HUES64 (cell line): ENCODE results near the gene C16orf96.
A peak's percentile ranks its signal among the peaks of the same experiment; 100 is the strongest.

Experiments
- H3K27ac ChIP-seq: 2 replicates; pipeline ENCODE4 v1.7.0; 2013; ENCODE audit warnings: low read depth, low read length, inconsistent platforms
- H3K27me3 ChIP-seq: 2 replicates; pipeline ENCODE4 v1.6.1; 2013; ENCODE audit warnings: mild to moderate bottlenecking, low read length; ENCODE audit not compliant: insufficient read depth
- H3K36me3 ChIP-seq: 2 replicates; pipeline ENCODE4 v1.6.1; 2013; ENCODE audit warnings: mild to moderate bottlenecking, low read length; ENCODE audit not compliant: insufficient read depth
- H3K4me1 ChIP-seq: 2 replicates; pipeline ENCODE4 v1.6.1; 2013; ENCODE audit warnings: mild to moderate bottlenecking, low read length, moderate library complexity; ENCODE audit not compliant: insufficient read depth
- H3K4me3 ChIP-seq: 2 replicates; pipeline ENCODE4 v1.5.1; 2013; ENCODE audit warnings: mild to moderate bottlenecking, low read length, moderate library complexity
- H3K9ac ChIP-seq: 2 replicates; pipeline ENCODE4 v1.6.1; 2013; ENCODE audit warnings: mild to moderate bottlenecking, low read depth, low read length
- H3K9me3 ChIP-seq: 2 replicates; pipeline ENCODE4 v1.6.1; 2013; ENCODE audit warnings: low read depth, low read length; ENCODE audit not compliant: insufficient read depth
- WGBS: fragments of 150-250, 120-280 bp; methylation state at CpG from one replicate; pipeline ENCODE4 v1.1.7; 2013; ENCODE audit warnings: missing lambda C conversion rate; 5-methylcytosine and 5-hydroxymethylcytosine counted together

C16orf96 gene

GRCh38 chr16:4538350-4539235 is 17.5 kb upstream of the C16orf96 start, which contains the start of gene CDIP1:
Gene CDIP1 (minus strand): TSS chr16:4538773. CDS start chr16:4514130, 24,643 bp downstream.
- Histone ChIP-seq H3K4me3 (peak within 1 kb of the TSS; percentile 90), H3K27ac (peak within 1 kb of the TSS; percentile 89), H3K9me3 (peaks cover 14% of the 10 kb centered on the region; the same call in 1 of the 2 replicates), H3K4me1 (peaks cover 9% of the 10 kb centered on the region; the same call in 1 of the 2 replicates), H3K36me3 (no peaks in the 10 kb centered on the region), H3K27me3 (peaks cover 16% of the 10 kb centered on the region), H3K9ac (peak within 1 kb of the TSS; percentile 79)
- 4% methylated on average over 64 of the region's 67 CpGs for WGBS

DNA sequence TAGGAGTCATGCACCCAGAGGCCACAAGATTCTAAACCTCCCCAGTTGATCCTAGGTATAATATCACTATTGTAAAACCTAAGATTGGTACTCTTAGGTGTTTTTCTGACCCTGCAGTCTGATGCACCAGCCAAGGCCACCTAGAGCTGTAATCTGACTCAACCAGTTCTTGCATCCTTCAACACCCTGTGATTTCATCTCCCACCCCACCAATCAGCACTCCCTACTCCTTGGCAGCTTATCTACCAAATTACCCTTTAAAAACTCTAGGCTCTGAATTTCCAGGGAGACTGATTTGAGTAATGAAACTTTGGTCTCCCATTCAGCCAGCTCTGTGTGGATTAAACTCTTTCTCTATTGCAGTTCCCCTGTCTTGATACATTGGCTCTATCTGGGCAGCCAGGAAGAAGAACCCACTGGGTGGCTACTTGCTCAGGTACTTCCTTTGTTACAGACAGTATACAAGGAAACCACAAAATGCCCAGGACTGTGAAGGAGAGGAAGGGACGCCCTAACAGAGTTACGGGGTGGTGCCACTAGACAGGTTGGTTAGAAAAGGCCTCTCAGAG is 16.3 kb upstream of the C16orf96 start:
- peaks cover 16% of the 10 kb centered on the region for H3K27me3 ChIP-seq
- H3K36me3 ChIP-seq, result no peaks in the 10 kb centered on the region
- H3K4me1 ChIP-seq, result peaks cover 9% of the 10 kb centered on the region; the same call in 1 of the 2 replicates
- H3K27ac ChIP-seq, result no peak overlapping the region
- peaks cover 14% of the 10 kb centered on the region; the same call in 1 of the 2 replicates for H3K9me3 ChIP-seq
- WGBS, result 90% methylated on average over 2 of the region's 2 CpGs
- no peak overlapping the region for H3K9ac ChIP-seq
- no peak overlapping the region for H3K4me3 ChIP-seq

GRCh38 chr16:4544473-4544872 is 11.7 kb upstream of the C16orf96 start:
- H3K27ac ChIP-seq, result no peak overlapping the region
- WGBS, result 93% methylated on average over 8 of the region's 8 CpGs

GRCh38 chr16:4548124-4548523 is 8.0 kb upstream of the C16orf96 start:
- Histone ChIP-seq H3K27me3 (no peaks in the 10 kb centered on the region), H3K9ac (no peak overlapping the region), H3K4me3 (no peak overlapping the region), H3K27ac (no peak overlapping the region), H3K9me3 (no peaks in the 10 kb centered on the region), H3K36me3 (no peaks in the 10 kb centered on the region), H3K4me1 (no peaks in the 10 kb centered on the region)
- 91% methylated on average over 13 of the region's 13 CpGs for WGBS

More at GRCh38 chr16:4544473-4544872, 11.7 kb upstream of the C16orf96 start:
- Histone ChIP-seq H3K36me3 (no peaks in the 10 kb centered on the region), H3K27me3 (peaks cover 7% of the 10 kb centered on the region), H3K4me1 (no peaks in the 10 kb centered on the region), H3K4me3 (no peak overlapping the region), H3K9me3 (peaks cover 8% of the 10 kb centered on the region; the same call in 1 of the 2 replicates), H3K9ac (no peak overlapping the region)

DNA sequence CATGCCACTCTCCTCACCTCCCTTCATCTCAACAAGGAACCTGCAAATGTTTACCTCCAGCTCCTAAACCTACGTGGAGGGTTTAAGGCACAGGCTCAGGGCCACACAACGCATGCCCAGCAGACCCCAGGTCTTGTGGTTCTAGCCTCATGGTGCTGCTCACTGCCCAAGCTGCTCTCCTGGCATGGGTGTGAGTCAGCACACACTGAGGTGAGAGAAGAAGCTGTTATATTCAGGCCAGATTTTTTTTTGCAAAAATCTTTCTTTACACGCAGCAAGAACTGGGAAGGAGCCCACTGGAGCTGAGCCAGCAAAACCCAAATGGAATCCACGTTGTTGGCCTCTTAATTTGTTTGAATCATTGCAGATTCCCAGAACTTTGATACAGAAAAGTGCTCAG is 5.5 kb upstream of the C16orf96 start:
- H3K36me3 ChIP-seq, result no peaks in the 10 kb centered on the region
- H3K4me3 ChIP-seq, result no peak overlapping the region
- H3K27me3 ChIP-seq, result no peaks in the 10 kb centered on the region
- H3K27ac ChIP-seq, result no peak overlapping the region
- H3K9ac ChIP-seq, result no peak overlapping the region
- H3K9me3 ChIP-seq, result no peaks in the 10 kb centered on the region
- H3K4me1 ChIP-seq, result no peaks in the 10 kb centered on the region
- 69% methylated on average over 4 of the region's 4 CpGs for WGBS

GRCh38 chr16:4552541-4552940 is 3.6 kb upstream of the C16orf96 start:
- H3K27me3 ChIP-seq, result no peaks in the 10 kb centered on the region
- H3K27ac ChIP-seq, result no peak overlapping the region
- 94% methylated on average over 3 of the region's 3 CpGs for WGBS

GRCh38 chr16:4556580-4556979 is 440 bp downstream of the C16orf96 start:
- H3K4me1 ChIP-seq, result no peaks in the 10 kb centered on the region
- no peak overlapping the region for H3K9ac ChIP-seq
- no peaks in the 10 kb centered on the region for H3K36me3 ChIP-seq
- 95% methylated on average over 14 of the region's 14 CpGs for WGBS
- H3K27me3 ChIP-seq, result no peaks in the 10 kb centered on the region
- no peak overlapping the region for H3K4me3 ChIP-seq
- H3K27ac ChIP-seq, result no peak overlapping the region
- H3K9me3 ChIP-seq, result no peaks in the 10 kb centered on the region

More at GRCh38 chr16:4552541-4552940, 3.6 kb upstream of the C16orf96 start:
- H3K9ac ChIP-seq, result no peak overlapping the region
- no peaks in the 10 kb centered on the region for H3K9me3 ChIP-seq
- no peak overlapping the region for H3K4me3 ChIP-seq
- H3K36me3 ChIP-seq, result no peaks in the 10 kb centered on the region
- no peaks in the 10 kb centered on the region for H3K4me1 ChIP-seq

- Histone ChIP-seq H3K36me3 (no peaks in the 10 kb centered on the region), H3K9me3 (no peaks in the 10 kb centered on the region), H3K4me3 (no peak overlapping the region), H3K27me3 (no peaks in the 10 kb centered on the region), H3K27ac (no peak overlapping the region), H3K4me1 (0 out of 2 replicates have a peak, but pooled peaks cover 4% of the 10 kb centered on the region), H3K9ac (no peak overlapping the region)
- 93% methylated on average over 10 of the region's 10 CpGs for WGBS
These were observed 1.8 kb downstream of the C16orf96 start for GRCh38 chr16:4557973-4558372.

DNA sequence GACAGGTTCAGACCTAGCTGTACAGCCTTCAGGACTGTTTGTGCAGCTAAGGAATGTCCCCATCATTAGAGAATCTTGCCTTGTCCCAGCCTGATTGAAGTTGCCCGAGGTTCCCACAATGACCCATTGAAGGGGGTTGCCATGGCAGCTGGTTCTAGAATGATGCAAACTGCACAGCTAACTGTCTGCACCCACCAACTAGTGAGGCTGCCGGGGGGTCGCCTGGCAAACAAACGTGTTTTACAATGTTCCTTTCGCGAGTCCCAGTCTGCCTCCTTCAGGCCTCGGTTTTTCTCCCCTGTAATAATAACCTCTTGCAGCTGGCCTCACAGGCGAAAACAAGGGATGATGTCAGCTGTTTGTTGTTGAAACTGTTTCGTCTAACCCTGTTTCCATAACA is 5.5 kb downstream of the C16orf96 start:
- no peaks in the 10 kb centered on the region for H3K36me3 ChIP-seq
- H3K27ac ChIP-seq, result no peak overlapping the region
- no peaks in the 10 kb centered on the region for H3K27me3 ChIP-seq
- H3K9me3 ChIP-seq, result no peaks in the 10 kb centered on the region
- no peak overlapping the region for H3K9ac ChIP-seq
- no peak overlapping the region for H3K4me3 ChIP-seq
- WGBS, result 86% methylated on average over 9 of the region's 9 CpGs
- H3K4me1 ChIP-seq, result 0 out of 2 replicates have a peak, but pooled peaks cover 4% of the 10 kb centered on the region

DNA sequence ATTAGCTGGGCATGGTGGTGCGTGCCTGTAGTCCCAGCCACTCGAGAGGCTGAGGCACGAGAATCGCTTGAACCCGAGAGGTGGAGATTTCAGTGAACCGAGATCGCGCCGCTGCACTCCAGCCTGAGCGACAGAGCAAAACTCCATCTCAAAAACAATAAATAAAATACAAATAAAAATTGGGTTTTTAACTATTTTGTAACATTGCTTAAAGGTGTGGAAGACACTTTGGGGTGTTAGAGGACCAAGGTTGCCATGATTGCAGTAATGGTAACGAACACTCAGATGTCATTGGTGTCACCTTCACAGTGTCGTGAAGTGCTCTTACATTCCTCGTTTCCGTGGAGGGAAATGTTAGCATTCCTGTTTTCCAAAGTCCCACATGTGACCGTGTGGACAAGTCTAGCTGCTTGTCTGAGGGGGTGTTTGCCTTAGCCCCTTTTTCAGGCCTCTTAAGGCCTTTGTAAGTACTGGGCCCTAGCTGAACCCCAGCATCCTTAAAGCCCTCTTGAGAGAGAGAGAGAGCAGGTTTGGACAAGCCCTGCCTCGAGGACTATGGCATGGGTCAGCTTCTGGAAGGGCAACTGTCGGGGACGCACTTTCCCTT is 8.6 kb downstream of the C16orf96 start:
- no peak overlapping the region for H3K27ac ChIP-seq
- no peaks in the 10 kb centered on the region for H3K36me3 ChIP-seq
- no peak overlapping the region for H3K9ac ChIP-seq
- H3K4me3 ChIP-seq, result no peak overlapping the region
- WGBS, result 90% methylated on average over 17 of the region's 18 CpGs
- H3K9me3 ChIP-seq, result no peaks in the 10 kb centered on the region
- peaks cover 15% of the 10 kb centered on the region for H3K4me1 ChIP-seq
- H3K27me3 ChIP-seq, result no peaks in the 10 kb centered on the region

- H3K9me3 ChIP-seq, result no peaks in the 10 kb centered on the region
- H3K27me3 ChIP-seq, result no peaks in the 10 kb centered on the region
- WGBS, result 89% methylated on average over 3 of the region's 3 CpGs
- no peak overlapping the region for H3K9ac ChIP-seq
- no peak overlapping the region for H3K4me3 ChIP-seq
- no peak overlapping the region for H3K27ac ChIP-seq
- H3K36me3 ChIP-seq, result no peaks in the 10 kb centered on the region
- peaks cover 27% of the 10 kb centered on the region for H3K4me1 ChIP-seq
These were observed 10.0 kb downstream of the C16orf96 start for GRCh38 chr16:4566144-4566543.
